ENCODE results near the gene SIKE1. TPM values are rescaled to one million over a fixed set of nuclear protein-coding genes. Genes with fewer than 3 reads are reported as not detected.
"Not testable (repeated sequence)": the region's sequence is repeated elsewhere in the genome, so short reads cannot be mapped to it uniquely, and the experiment has no call there.

SIKE1 gene
- total and polyA plus RNA-seq, 7 donors: 10.2 to 36.0 (median 22.2) TPM

- no peaks in the 10 kb centered on the region for H3K36me3 ChIP-seq
- TF ChIP-seq EP300 (IDR thresholded peaks at IDR 0.05) (no peak), POLR2A (IDR thresholded peaks at IDR 0.05) (no peak)
- intact Hi-C loops (cut with DNase I): loop anchor here (10.0 kb wide), 1 partner anchor 299 kb away; no protein-coding TSS in a partner anchor
- H3K4me1 ChIP-seq: peaks cover 0 to 64% (median 62%) of the 10 kb centered on the region in 4 donors
- peak overlapping the region; percentile 97 to 100 (median 98) for H3K27ac ChIP-seq
- WGBS, 2 donors: 7 to 23% methylated on average over 14 of the region's 14 CpGs
- peak overlapping the region; percentile 79 to 99 (median 88) for H3K4me3 ChIP-seq
- DNase-seq: no peak
- H3K9me3 ChIP-seq: no peaks in the 10 kb centered on the region
- H3K27me3 ChIP-seq: no peaks in the 10 kb centered on the region
Observed at GRCh38 chr1:114756009-114756892, 24.2 kb downstream of the SIKE1 start.

DNA sequence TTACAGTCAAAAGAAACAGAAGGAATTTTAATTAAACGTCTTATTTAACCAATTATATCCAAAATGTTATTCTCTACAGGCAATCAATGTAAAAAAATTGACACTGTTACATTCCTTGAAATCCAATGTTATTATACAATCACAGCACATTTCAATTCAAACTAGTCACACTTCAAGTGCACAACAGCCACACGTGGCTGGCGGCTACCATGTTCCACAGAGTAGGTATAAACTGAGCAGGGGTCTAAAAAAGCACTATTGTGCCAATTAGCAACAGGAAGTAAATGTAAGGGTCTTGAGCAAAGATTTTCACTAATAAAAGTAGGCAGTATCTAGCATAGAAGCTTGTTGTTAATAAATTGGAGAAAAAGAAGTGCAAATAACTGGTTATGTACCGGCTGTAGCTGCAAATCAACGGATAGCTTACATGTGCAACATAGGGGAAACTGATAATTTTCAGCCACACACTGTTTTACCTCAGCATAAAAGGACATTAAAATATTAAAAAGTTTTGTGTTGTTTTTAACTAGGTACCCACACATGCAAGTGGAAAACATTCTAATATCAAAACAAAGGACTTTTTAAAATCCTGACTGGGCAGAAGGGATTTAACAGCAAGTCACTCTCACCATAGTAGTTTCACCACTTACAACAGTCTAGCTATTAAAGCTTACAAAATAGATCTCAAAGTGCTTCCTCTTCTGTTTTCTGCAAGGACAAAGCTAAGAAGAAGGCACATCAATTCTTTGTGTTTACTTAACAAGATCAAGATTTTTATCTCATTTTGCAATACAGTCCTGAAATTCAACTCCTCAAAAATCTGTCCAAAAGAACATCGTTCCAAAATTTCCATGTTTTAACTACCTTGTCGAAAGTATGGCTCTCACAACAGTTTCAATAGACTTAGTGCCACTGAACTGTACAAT lies 25.2 kb downstream of the SIKE1 start:
- peak overlapping the region in 2 of 4 donors; percentile 97 to 98 for H3K27ac ChIP-seq
- intact Hi-C loops (cut with DNase I): loop anchor here (10.0 kb wide), 1 partner anchor 300 kb away; no protein-coding TSS in a partner anchor
- H3K27me3 ChIP-seq: no peaks in the 10 kb centered on the region
- 32 to 56% methylated on average over 7 of the region's 7 CpGs for WGBS, 2 donors
- no peaks in the 10 kb centered on the region for H3K36me3 ChIP-seq
- TF ChIP-seq POLR2AphosphoS5 (IDR thresholded peaks at IDR 0.05) (no peak), CTCF (IDR thresholded peaks at IDR 0.05) (no peak), POLR2A (IDR thresholded peaks at IDR 0.05) (no peak), EP300 (IDR thresholded peaks at IDR 0.05) (no peak)
- DNase-seq: no peak
- no peaks in the 10 kb centered on the region for H3K9me3 ChIP-seq
- peaks cover 0 to 74% (median 72%) of the 10 kb centered on the region in 4 donors for H3K4me1 ChIP-seq
- H3K4me3 ChIP-seq: peak overlapping the region in 1 of 4 donors; percentile 89

GRCh38 chr1:114753702-114754101 lies 26.8 kb downstream of the SIKE1 start:
- not testable (repeated sequence) for H3K27ac ChIP-seq, H3K9me3 ChIP-seq, DNase-seq, H3K27me3 ChIP-seq, H3K4me3 ChIP-seq
- intact Hi-C loops (cut with DNase I): loop anchor here (10.0 kb wide), 1 partner anchor 301 kb away; no protein-coding TSS in a partner anchor
- WGBS, 2 donors: 73 to 85% methylated on average over 6 of the region's 6 CpGs
- H3K36me3 ChIP-seq: peaks cover 0 to 13% (median 0%) of the 10 kb centered on the region in 4 donors
- peaks cover 0 to 89% (median 80%) of the 10 kb centered on the region in 4 donors for H3K4me1 ChIP-seq

- DNase-seq: no peak
- H3K4me1 ChIP-seq: peaks cover 0 to 90% (median 77%) of the 10 kb centered on the region in 4 donors
- intact Hi-C loops (cut with DNase I): loop anchor here (10.0 kb wide), 1 partner anchor 302 kb away; no protein-coding TSS in a partner anchor
- H3K27ac ChIP-seq: no peak overlapping the region
- no peaks in the 10 kb centered on the region for H3K27me3 ChIP-seq
- H3K4me3 ChIP-seq: no peak overlapping the region
- H3K36me3 ChIP-seq: peaks cover 0 to 19% (median 0%) of the 10 kb centered on the region in 4 donors
- 67 to 74% methylated on average over 4 of the region's 4 CpGs for WGBS, 2 donors
- H3K9me3 ChIP-seq: no peaks in the 10 kb centered on the region
- TF ChIP-seq POLR2AphosphoS5 (IDR thresholded peaks at IDR 0.05): no peak
- no peak for TF ChIP-seq EP300 (IDR thresholded peaks at IDR 0.05)
- TF ChIP-seq CTCF (IDR thresholded peaks at IDR 0.05): no peak
- TF ChIP-seq POLR2A (IDR thresholded peaks at IDR 0.05): no peak
Observed at GRCh38 chr1:114753143-114753542, 27.3 kb downstream of the SIKE1 start.

DNA sequence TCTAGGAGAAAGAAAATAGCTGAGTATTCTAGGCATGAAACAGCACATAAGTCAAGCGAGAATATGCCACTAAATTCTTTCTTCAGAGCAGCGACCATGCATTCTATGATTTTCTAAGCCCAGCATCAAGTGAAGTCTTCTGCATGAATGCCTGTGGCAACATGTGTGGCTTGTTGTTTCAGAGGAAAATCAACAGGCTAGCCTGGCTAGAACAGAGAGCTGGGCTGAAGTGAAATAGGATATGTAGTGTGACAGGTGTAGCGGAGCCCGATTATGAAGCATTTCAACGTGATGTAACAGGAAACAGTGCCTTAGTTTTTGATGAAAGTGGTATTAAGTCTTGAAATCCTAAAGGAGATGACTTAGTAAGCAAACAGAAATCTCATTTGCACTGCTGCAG lies 29.7 kb downstream of the SIKE1 start:
- 67 to 68% methylated on average over 5 of the region's 5 CpGs for WGBS, 2 donors
- Histone ChIP-seq H3K9me3 (no peaks in the 10 kb centered on the region), H3K4me3 (no peak overlapping the region), H3K36me3 (peaks cover 0 to 37% (median 0%) of the 10 kb centered on the region in 4 donors), H3K27me3 (no peaks in the 10 kb centered on the region), H3K4me1 (peaks cover 0 to 93% (median 74%) of the 10 kb centered on the region in 4 donors), H3K27ac (no peak overlapping the region)
- no peak for DNase-seq
- TF ChIP-seq POLR2A (IDR thresholded peaks at IDR 0.05) (no peak), CTCF (IDR thresholded peaks at IDR 0.05) (no peak), EP300 (IDR thresholded peaks at IDR 0.05) (no peak), POLR2AphosphoS5 (IDR thresholded peaks at IDR 0.05) (no peak)
- intact Hi-C loops (cut with DNase I): loop anchor here (10.0 kb wide), 1 partner anchor 304 kb away; no protein-coding TSS in a partner anchor
